IPS-NIHi11 (cell line): ENCODE data around the gene SLC22A23.
A peak's percentile ranks its signal among the peaks of the same experiment; 100 is the strongest.
"Not testable (repeated sequence)": the region's sequence is repeated elsewhere in the genome, so short reads cannot be mapped to it uniquely, and the experiment has no call there.

Experiments used
- DNase-seq: peaks from one replicate; pipeline ENCODE4 v3.0.0; 2012; ENCODE audit warnings: mixed read lengths, low spot score

Gene SLC22A23

DNA sequence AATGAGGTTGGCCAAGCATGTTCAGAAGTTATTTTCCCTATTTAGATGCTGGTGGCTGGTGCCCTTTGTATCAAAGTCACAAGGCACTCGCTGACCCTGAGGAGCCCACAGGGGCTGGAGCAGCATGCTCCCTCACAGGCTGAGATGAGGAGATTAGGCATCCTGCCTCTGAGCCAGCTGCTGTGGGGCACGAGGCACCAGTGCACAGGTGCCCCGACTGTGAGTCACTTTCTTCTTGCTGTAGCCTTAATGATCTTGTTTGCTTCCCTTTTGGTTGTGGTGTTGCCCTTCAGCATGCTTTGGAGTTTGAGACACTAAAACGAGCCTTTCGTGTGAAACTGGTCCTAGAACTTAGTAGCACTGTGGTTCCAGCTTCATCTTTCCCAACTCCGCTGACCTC, 193.8 kb downstream of the SLC22A23 start:
- DNase-seq, result no peak

- DNase-seq, result no peak
Observed at GRCh38 chr6:3261921-3262320, 194.9 kb downstream of the SLC22A23 start.

DNA sequence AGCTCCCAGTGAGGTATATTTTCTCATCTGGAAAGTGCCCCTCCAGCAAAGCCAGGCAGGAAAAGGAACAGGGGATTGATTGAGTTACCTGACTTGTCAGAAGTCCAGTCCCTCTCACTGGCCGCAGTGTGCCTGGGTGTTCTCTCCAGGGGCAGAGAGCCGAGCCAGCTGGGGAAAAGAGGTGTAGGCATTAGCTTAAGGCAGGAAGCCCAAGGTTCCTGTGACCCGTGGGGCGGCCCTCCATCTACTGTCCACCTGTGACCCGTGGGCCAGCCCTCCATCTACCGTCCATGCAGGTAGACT, 195.4 kb downstream of the SLC22A23 start:
- no peak for DNase-seq

- DNase-seq, result no peak
Observed at GRCh38 chr6:3260772-3261517, 195.9 kb downstream of the SLC22A23 start.

DNA sequence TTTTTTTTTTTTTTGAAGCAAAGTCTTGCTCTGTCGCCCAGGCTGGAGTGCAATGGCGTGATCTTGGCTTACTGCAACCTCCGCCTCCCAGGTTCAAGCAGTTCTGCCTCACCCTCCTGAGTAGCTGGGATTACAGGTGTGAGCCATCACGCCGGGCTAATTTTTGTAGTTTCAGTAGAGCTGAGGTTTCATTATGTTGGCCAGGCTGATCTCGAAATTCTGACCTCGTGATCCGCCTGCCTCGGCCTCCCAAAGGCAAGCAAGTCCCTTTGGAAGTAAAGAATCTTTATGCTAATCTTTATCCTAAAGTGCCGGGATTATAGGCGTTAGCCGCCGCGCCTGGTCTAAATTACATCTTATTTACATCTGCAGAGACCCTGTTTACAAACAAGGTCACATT, 196.6 kb downstream of the SLC22A23 start:
- no peak for DNase-seq

- peak; percentile 67 for DNase-seq
Observed at GRCh38 chr6:3259491-3259958, 197.3 kb downstream of the SLC22A23 start.

- peak; percentile 99 for DNase-seq
Observed at GRCh38 chr6:3258720-3259490, 197.9 kb downstream of the SLC22A23 start, which contains the start of gene PSMG4. Gene PSMG4, plus strand, starts transcription at chr6:3258947. Its CDS starts 76 bp downstream, at chr6:3259023.

DNA sequence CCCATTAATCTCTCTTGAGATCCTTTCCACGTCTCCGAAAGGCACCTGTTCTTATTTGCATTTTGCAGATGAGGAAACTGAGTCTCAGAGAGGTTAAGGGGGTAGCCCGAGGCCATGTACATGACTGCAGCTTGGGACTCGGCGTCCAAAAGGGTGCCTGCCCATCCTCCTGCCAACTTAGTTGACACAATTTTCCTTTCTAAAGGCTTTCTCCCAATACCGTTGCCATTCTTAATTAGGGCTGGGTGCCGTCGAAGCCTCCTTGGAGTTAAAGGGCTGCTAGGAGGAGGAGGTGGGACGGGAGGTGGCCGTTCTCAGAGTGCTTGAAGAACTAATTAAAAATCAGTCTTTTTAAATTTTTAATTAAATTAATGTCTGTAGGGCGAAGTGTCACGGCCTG, 198.6 kb downstream of the SLC22A23 start:
- no peak for DNase-seq

DNA sequence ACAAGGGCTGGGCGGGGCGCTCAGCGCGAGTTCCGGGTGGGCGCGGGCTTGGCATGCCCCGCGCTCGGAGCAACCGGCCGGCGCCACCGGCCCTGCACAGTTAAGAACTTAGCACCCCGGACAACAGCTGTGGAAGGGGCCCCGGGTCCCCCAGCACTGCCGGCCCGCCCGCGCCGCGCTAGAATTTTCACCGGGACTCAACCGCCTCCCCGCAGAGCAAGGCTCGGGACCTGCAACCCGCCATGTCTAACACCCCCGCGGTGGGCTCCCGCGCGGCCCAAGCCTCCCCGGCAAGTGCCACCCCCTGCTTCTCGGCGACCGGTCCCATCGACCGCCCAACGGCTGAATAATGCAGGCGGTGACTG, 203.3 kb downstream of the SLC22A23 start:
- no peak for DNase-seq

- no peak for DNase-seq
Observed at GRCh38 chr6:3252861-3253596, 203.8 kb downstream of the SLC22A23 start.

- DNase-seq, result no peak
Observed at GRCh38 chr6:3252369-3252768, 204.5 kb downstream of the SLC22A23 start.

GRCh38 chr6:3251462-3252314, 205.2 kb downstream of the SLC22A23 start:
- peak; percentile 88 for DNase-seq

- DNase-seq, result no peak
Observed at GRCh38 chr6:3250231-3250675, 206.6 kb downstream of the SLC22A23 start.

GRCh38 chr6:3249821-3250220, 207.0 kb downstream of the SLC22A23 start:
- DNase-seq, result no peak

GRCh38 chr6:3247255-3248146, 209.3 kb downstream of the SLC22A23 start:
- peak; percentile 68 for DNase-seq

GRCh38 chr6:3245216-3245615, 211.6 kb downstream of the SLC22A23 start:
- DNase-seq, result no peak

- DNase-seq, result not testable (repeated sequence)
Observed at GRCh38 chr6:3244832-3245161, 212.1 kb downstream of the SLC22A23 start.

GRCh38 chr6:3244003-3244831, 212.6 kb downstream of the SLC22A23 start:
- no peak for DNase-seq

- DNase-seq, result no peak
Observed at GRCh38 chr6:3242768-3243167, 214.1 kb downstream of the SLC22A23 start.

GRCh38 chr6:3241745-3242144, 215.1 kb downstream of the SLC22A23 start:
- not testable (repeated sequence) for DNase-seq
